Right lobe of liver (tissue), 4 donors: ENCODE measurements around the gene MROH2B.

Source experiments
- CTCF ChIP-seq, 4 donors: fragments of 200-600 bp in 3 of 4; fragments of 450-650 bp in 1 of 4; IDR thresholded peaks; one replicate each; pipeline versions ENCODE4 v1.5.1 to v1.8.0; 2016 to 2022; ENCODE audit warnings: antibody characterized with exemption in 4 of 4, mild to moderate bottlenecking in 2 of 4
- POLR2A ChIP-seq: fragments of 450-650 bp; IDR thresholded peaks from one replicate; pipeline ENCODE4 v1.6.1; 2017; ENCODE audit warnings: antibody characterized with exemption, mild to moderate bottlenecking
- donor health status: DM: no; HTN: no; CAD: no.
- donor health status: DM: no; HTN: no; CAD: no.
- donor health status: DM: no; HTN: yes; CAD: no.

GRCh38 chr5:40999142-40999541 lies 72.0 kb downstream of the MROH2B start:
- TF ChIP-seq POLR2A (no peak), CTCF (IDR thresholded peaks at IDR 0.05) (no peak)
